Right ventricle myocardium superior (tissue), 1 donor: Measurements from ENCODE around the gene BAMBI. TPM values are rescaled to one million over a fixed set of nuclear protein-coding genes. Genes with fewer than 3 reads are reported as not detected.
"Not testable (repeated sequence)": the region's sequence is repeated elsewhere in the genome, so short reads cannot be mapped to it uniquely, and the experiment has no call there.

ENCODE experiments used
- ATAC-seq: fragments of 200-7000 bp; cut with Tn5 transposase; one replicate; pipeline ENCODE4 v1.9.1; 2020; ENCODE audit warnings: mild to moderate bottlenecking; ENCODE audit not compliant: poor library complexity
- DNase-seq: peaks from one replicate; pipeline ENCODE4 v3.0.0-alpha.2; 2020
- intact Hi-C: fragments of 100-400 bp; cut with DNase I; formaldehyde crosslinking; loops from one replicate; pipeline ENCODE4 v1.11.2; 2022
- long read RNA-seq: library from polyadenylated mRNA; unstranded; transcript quantifications from one replicate; pipeline ENCODE4 v2.0.0, GENCODE V29; 2021
- total RNA-seq: library from RNA; stranded (reverse); fragmentation: NEBNext Ultra II Directional; extraction: Animal tissue kit (Norgen Biotek cat#: 25700); gene quantifications from one replicate; pipeline ENCODE4 v1.2.1, GENCODE V29; 2021
- donor health status: DM: no; HTN: yes; CAD: no; lungs with severe emphysema.

BAMBI gene
- 13.2 TPM for total RNA-seq
- long read RNA-seq, transcript BAMBI-201 (3 exons, 1,877 nt), result major isoform, 67 of 67 reads
- long read RNA-seq, partial matches to known transcripts, result 0 of 67 reads
- long read RNA-seq, other reads (novel, unspliced or antisense), result 0 of 67 reads

GRCh38 chr10:28676968-28677887, at the start of gene BAMBI:
Gene BAMBI, plus strand, starts transcription at chr10:28677521. Its CDS starts 377 bp downstream, at chr10:28677898.
- ATAC-seq (peak; percentile 97), DNase-seq (peak; percentile 95)
- intact Hi-C loops, result loop anchor here (2.0 kb wide), 1 partner anchor 314 kb away; no protein-coding TSS in a partner anchor

GRCh38 chr10:28628184-28628893, 49.0 kb upstream of the BAMBI start:
- intact Hi-C loops, result loop anchor here (10.0 kb wide), 1 partner anchor 676 kb away; no protein-coding TSS in a partner anchor
- peak; percentile 83 for DNase-seq
- peak; percentile 96 for ATAC-seq

GRCh38 chr10:28631896-28632583, 45.3 kb upstream of the BAMBI start:
- ATAC-seq, result no peak
- intact Hi-C loops, result no loop called here

GRCh38 chr10:28632584-28632945, 44.8 kb upstream of the BAMBI start:
- intact Hi-C loops, result no loop called here
- ATAC-seq (no peak), DNase-seq (no peak)

More at GRCh38 chr10:28631896-28632583, 45.3 kb upstream of the BAMBI start:
- no peak for DNase-seq

GRCh38 chr10:28633750-28634149, 43.6 kb upstream of the BAMBI start:
- ATAC-seq (no peak), DNase-seq (no peak)
- intact Hi-C loops, result no loop called here

GRCh38 chr10:28637346-28637745, 40.0 kb upstream of the BAMBI start:
- no peak for ATAC-seq
- DNase-seq, result no peak
- intact Hi-C loops, result no loop called here

- no peak for DNase-seq
- intact Hi-C loops, result no loop called here
- ATAC-seq, result no peak
Measured at GRCh38 chr10:28638392-28638791, 38.9 kb upstream of the BAMBI start.

- intact Hi-C loops, result no loop called here
- DNase-seq, result no peak
- ATAC-seq, result no peak
Measured at GRCh38 chr10:28640551-28640950, 36.8 kb upstream of the BAMBI start.

GRCh38 chr10:28644647-28645046, 32.7 kb upstream of the BAMBI start:
- DNase-seq (no peak), ATAC-seq (no peak)
- intact Hi-C loops, result no loop called here

GRCh38 chr10:28652106-28652505, 25.2 kb upstream of the BAMBI start:
- DNase-seq (no peak), ATAC-seq (no peak)
- intact Hi-C loops, result no loop called here

- no peak for DNase-seq
- intact Hi-C loops, result no loop called here
- no peak for ATAC-seq
Measured at GRCh38 chr10:28652703-28653102, 24.6 kb upstream of the BAMBI start.

- ATAC-seq, DNase-seq, intact Hi-C loops: not testable (repeated sequence)
Measured at GRCh38 chr10:28658824-28659223, 18.5 kb upstream of the BAMBI start.

- DNase-seq (no peak), ATAC-seq (no peak)
- intact Hi-C loops, result loop anchor here (5.0 kb wide), 1 partner anchor 471 kb away; no protein-coding TSS in a partner anchor
Measured at GRCh38 chr10:28661035-28661434, 16.3 kb upstream of the BAMBI start.

- ATAC-seq (peak; percentile 97), DNase-seq (peak; percentile 77)
- intact Hi-C loops, result loop anchor here (5.0 kb wide), 1 partner anchor 469 kb away; no protein-coding TSS in a partner anchor
Measured at GRCh38 chr10:28663576-28664368, 13.5 kb upstream of the BAMBI start.

- intact Hi-C loops, result loop anchor here (5.0 kb wide), 1 partner anchor 468 kb away; no protein-coding TSS in a partner anchor
- DNase-seq (no peak), ATAC-seq (peak; percentile 70)
Measured at GRCh38 chr10:28664369-28664740, 13.0 kb upstream of the BAMBI start.

- no peak for DNase-seq
- intact Hi-C loops, result loop anchor here (5.0 kb wide), 2 partner anchors 325 to 645 kb away; no protein-coding TSS in a partner anchor
- ATAC-seq, result no peak
Measured at GRCh38 chr10:28666751-28667467, 10.4 kb upstream of the BAMBI start.
